Activated CD4-positive, alpha-beta T cell treated with anti-CD3 and anti-CD28 coated beads, Interleukin-2, amount 10 ng/mL, durations not matched to agents 24 days and 14 days (primary cell): ENCODE results near the gene KAZALD1. TPM values are rescaled to one million over a fixed set of nuclear protein-coding genes. Genes with fewer than 3 reads are reported as not detected.

Experiments
- DNase-seq: peaks from one replicate; pipeline ENCODE4 v3.0.0; 2022
- H3K27ac Mint-ChIP-seq: one replicate; pipeline ENCODE4 v1.8.0; 2022; ENCODE audit warnings: mild to moderate bottlenecking, mixed read lengths
- H3K27me3 Mint-ChIP-seq: one replicate; pipeline ENCODE4 v1.8.0; 2022; ENCODE audit warnings: mixed read lengths
- H3K36me3 Mint-ChIP-seq: one replicate; pipeline ENCODE4 v1.8.0; 2022; ENCODE audit warnings: low read depth, mild to moderate bottlenecking, mixed read lengths
- H3K4me1 Mint-ChIP-seq: one replicate; pipeline ENCODE4 v1.8.0; 2021; ENCODE audit warnings: mixed read lengths
- H3K4me3 Mint-ChIP-seq: one replicate; pipeline ENCODE4 v1.8.0; 2022; ENCODE audit warnings: mild to moderate bottlenecking, moderate library complexity, mixed read lengths
- H3K9me3 Mint-ChIP-seq: one replicate; pipeline ENCODE4 v1.8.0; 2021; ENCODE audit warnings: mixed read lengths
- intact Hi-C: fragments of 100-400 bp; cut with micrococcal nuclease; formaldehyde crosslinking; loops from one replicate; pipeline ENCODE4 v1.15.1; 2023
- total RNA-seq: library from RNA; stranded (reverse); gene quantifications from 2 replicates; pipeline ENCODE4 v1.2.3, GENCODE V29; 2022

KAZALD1 gene
- total RNA-seq, 1 donor from 2014 or later, result 0.79 TPM

GRCh38 chr10:101047961-101048892 lies 13.6 kb upstream of the KAZALD1 start:
- H3K27ac Mint-ChIP-seq, result no peak overlapping the region
- no peaks in the 10 kb centered on the region for H3K36me3 Mint-ChIP-seq
- no peak for DNase-seq
- peaks cover 60% of the 10 kb centered on the region for H3K27me3 Mint-ChIP-seq
- H3K4me1 Mint-ChIP-seq, result peaks cover 17% of the 10 kb centered on the region
- intact Hi-C loops, result loop anchor here (10.0 kb wide), 1 partner anchor 167 kb away; no protein-coding TSS in a partner anchor
- no peaks in the 10 kb centered on the region for H3K9me3 Mint-ChIP-seq
- no peak overlapping the region for H3K4me3 Mint-ChIP-seq

GRCh38 chr10:101050208-101051069 lies 11.3 kb upstream of the KAZALD1 start:
- Mint-ChIP-seq H3K27me3 (peaks cover 51% of the 10 kb centered on the region), H3K27ac (peak overlapping the region; percentile 52)

GRCh38 chr10:101052285-101052684 lies 9.5 kb upstream of the KAZALD1 start:
- intact Hi-C loops, result no loop called here
- DNase-seq, result no peak
- Mint-ChIP-seq H3K36me3 (peaks cover 5% of the 10 kb centered on the region), H3K27ac (no peak overlapping the region), H3K27me3 (peaks cover 34% of the 10 kb centered on the region), H3K4me1 (peaks cover 19% of the 10 kb centered on the region), H3K9me3 (no peaks in the 10 kb centered on the region), H3K4me3 (no peak overlapping the region)

More at GRCh38 chr10:101050208-101051069, 11.3 kb upstream of the KAZALD1 start:
- peak; percentile 96 for DNase-seq
- H3K36me3 Mint-ChIP-seq, result peaks cover 2% of the 10 kb centered on the region
- peaks cover 13% of the 10 kb centered on the region for H3K4me1 Mint-ChIP-seq
- intact Hi-C loops, result loop anchor here (1.0 kb wide), 1 partner anchor 18 kb away; no protein-coding TSS in a partner anchor
- no peaks in the 10 kb centered on the region for H3K9me3 Mint-ChIP-seq
- H3K4me3 Mint-ChIP-seq, result peak overlapping the region; percentile 64

GRCh38 chr10:101053516-101053915 lies 8.3 kb upstream of the KAZALD1 start:
- Mint-ChIP-seq H3K27me3 (peaks cover 22% of the 10 kb centered on the region), H3K36me3 (peaks cover 5% of the 10 kb centered on the region), H3K4me1 (peaks cover 19% of the 10 kb centered on the region), H3K4me3 (no peak overlapping the region), H3K9me3 (no peaks in the 10 kb centered on the region), H3K27ac (no peak overlapping the region)
- intact Hi-C loops, result no loop called here
- DNase-seq, result no peak

- no peaks in the 10 kb centered on the region for H3K9me3 Mint-ChIP-seq
- peaks cover 23% of the 10 kb centered on the region for H3K4me1 Mint-ChIP-seq
- peaks cover 14% of the 10 kb centered on the region for H3K27me3 Mint-ChIP-seq
- H3K4me3 Mint-ChIP-seq, result no peak overlapping the region
- intact Hi-C loops, result no loop called here
- H3K36me3 Mint-ChIP-seq, result peaks cover 5% of the 10 kb centered on the region
- no peak overlapping the region for H3K27ac Mint-ChIP-seq
- no peak for DNase-seq
These were observed 7.4 kb upstream of the KAZALD1 start for GRCh38 chr10:101054351-101054750.

GRCh38 chr10:101054876-101055275 lies 6.9 kb upstream of the KAZALD1 start:
- Mint-ChIP-seq H3K27me3 (peaks cover 9% of the 10 kb centered on the region), H3K9me3 (no peaks in the 10 kb centered on the region), H3K36me3 (peaks cover 5% of the 10 kb centered on the region), H3K4me3 (no peak overlapping the region), H3K27ac (no peak overlapping the region), H3K4me1 (peaks cover 26% of the 10 kb centered on the region)
- intact Hi-C loops, result no loop called here
- no peak for DNase-seq

GRCh38 chr10:101055411-101055810 lies 6.4 kb upstream of the KAZALD1 start:
- DNase-seq, result no peak
- H3K4me1 Mint-ChIP-seq, result peaks cover 26% of the 10 kb centered on the region
- no peak overlapping the region for H3K4me3 Mint-ChIP-seq
- H3K9me3 Mint-ChIP-seq, result no peaks in the 10 kb centered on the region
- H3K27ac Mint-ChIP-seq, result no peak overlapping the region
- peaks cover 5% of the 10 kb centered on the region for H3K36me3 Mint-ChIP-seq
- peaks cover 4% of the 10 kb centered on the region for H3K27me3 Mint-ChIP-seq
- intact Hi-C loops, result no loop called here

GRCh38 chr10:101056365-101057151 lies 5.2 kb upstream of the KAZALD1 start:
- DNase-seq, result no peak
- intact Hi-C loops, result no loop called here
- Mint-ChIP-seq H3K9me3 (no peaks in the 10 kb centered on the region), H3K4me1 (peaks cover 27% of the 10 kb centered on the region), H3K27ac (no peak overlapping the region), H3K36me3 (peaks cover 5% of the 10 kb centered on the region), H3K27me3 (no peaks in the 10 kb centered on the region), H3K4me3 (no peak overlapping the region)

GRCh38 chr10:101060036-101060950 lies 1.5 kb upstream of the KAZALD1 start:
- Mint-ChIP-seq H3K9me3 (no peaks in the 10 kb centered on the region), H3K27ac (peak overlapping the region; percentile 96), H3K4me3 (peak overlapping the region; percentile 84), H3K4me1 (peaks cover 33% of the 10 kb centered on the region), H3K27me3 (peaks cover 26% of the 10 kb centered on the region), H3K36me3 (peaks cover 2% of the 10 kb centered on the region)
- DNase-seq, result peak; percentile 97
- intact Hi-C loops, result loop anchor here (1.0 to 10.0 kb wide), 6 partner anchors 8 to 1442 kb away; partner anchors contain the start of genes ACTR1A, HPS6, PDZD7 and SFXN3

GRCh38 chr10:101060951-101061623 lies 702 bp upstream of the KAZALD1 start:
- peak; percentile 87 for DNase-seq
- intact Hi-C loops, result loop anchor here (1.0 to 10.0 kb wide), 6 partner anchors 7 to 1441 kb away; partner anchors contain the start of genes ACTR1A, HPS6, PDZD7 and SFXN3
- H3K36me3 Mint-ChIP-seq, result peaks cover 2% of the 10 kb centered on the region
- peaks cover 35% of the 10 kb centered on the region for H3K4me1 Mint-ChIP-seq
- no peaks in the 10 kb centered on the region for H3K9me3 Mint-ChIP-seq
- H3K27me3 Mint-ChIP-seq, result peaks cover 34% of the 10 kb centered on the region
- H3K27ac Mint-ChIP-seq, result peak overlapping the region; percentile 96
- peak overlapping the region; percentile 84 for H3K4me3 Mint-ChIP-seq

GRCh38 chr10:101062232-101063049 lies 652 bp downstream of the KAZALD1 start:
- H3K4me1 Mint-ChIP-seq, result peaks cover 33% of the 10 kb centered on the region
- intact Hi-C loops, result loop anchor here (5.0 to 10.0 kb wide), 3 partner anchors 80 to 1440 kb away; partner anchors contain the start of genes ACTR1A, HPS6 and SUFU
- DNase-seq, result peak; percentile 87

More at GRCh38 chr10:101062232-101063049, 652 bp downstream of the KAZALD1 start:
- peaks cover 44% of the 10 kb centered on the region for H3K27me3 Mint-ChIP-seq
- H3K9me3 Mint-ChIP-seq, result no peaks in the 10 kb centered on the region
- H3K36me3 Mint-ChIP-seq, result no peaks in the 10 kb centered on the region
- H3K4me3 Mint-ChIP-seq, result peak overlapping the region; percentile 67
- H3K27ac Mint-ChIP-seq, result no peak overlapping the region
